Muscle of back (tissue), 11 donors: Measurements from ENCODE around the gene MAMSTR. TPM values are rescaled to one million over a fixed set of nuclear protein-coding genes. Genes with fewer than 3 reads are reported as not detected.
A peak's percentile ranks its signal among the peaks of the same experiment; 100 is the strongest.
"Not testable (repeated sequence)": the region's sequence is repeated elsewhere in the genome, so short reads cannot be mapped to it uniquely, and the experiment has no call there.

ENCODE experiments used
- DNase-seq, 3 donors: peaks; one replicate each; pipeline versions ENCODE4 v3.0.0 to v3.0.0-alpha.2; 2013
- polyA plus RNA-seq, 10 donors: library from polyadenylated mRNA; unstranded; fragments of 120-200 nt; gene quantifications; one replicate each; pipeline ENCODE4 v1.2.1, GENCODE V29; 2013; ENCODE audit not compliant: insufficient read length in 10 of 10

The MAMSTR gene
- polyA plus RNA-seq, 10 donors = 47.0 to 137 (median 107) TPM

DNA sequence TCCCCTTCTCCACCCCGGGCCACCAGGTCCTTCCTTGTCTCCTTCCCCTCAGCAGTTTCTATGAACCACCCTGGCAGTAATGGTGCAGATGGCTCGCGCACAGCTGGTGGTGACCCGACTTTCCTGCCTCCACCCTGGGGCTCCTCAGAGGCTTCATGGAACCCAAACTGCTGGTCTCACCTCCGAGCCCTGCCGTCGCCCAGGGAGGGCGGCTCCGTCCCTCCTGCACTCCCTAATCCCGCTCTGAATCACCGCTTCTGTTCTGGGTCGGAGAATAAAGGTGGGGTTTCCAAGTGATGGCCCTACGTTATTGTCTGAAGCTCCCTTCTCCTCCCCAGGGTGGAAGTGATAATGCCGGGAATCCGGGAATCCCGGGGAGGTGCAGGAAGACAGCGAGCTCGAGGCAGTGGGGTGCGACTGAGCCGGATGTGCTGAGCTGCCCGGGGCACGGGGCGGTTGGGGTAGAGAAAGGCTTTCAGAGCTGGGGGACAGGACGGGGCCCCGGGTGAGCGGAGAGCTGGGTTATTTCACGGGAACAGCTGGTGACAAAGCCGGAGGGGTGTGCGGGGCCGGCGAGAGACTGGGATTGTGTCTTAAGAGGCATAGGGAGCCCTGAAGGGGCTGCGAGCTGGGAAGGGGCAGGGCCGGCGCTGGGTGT is 23.0 kb downstream of the MAMSTR start:
- no peak for DNase-seq

DNA sequence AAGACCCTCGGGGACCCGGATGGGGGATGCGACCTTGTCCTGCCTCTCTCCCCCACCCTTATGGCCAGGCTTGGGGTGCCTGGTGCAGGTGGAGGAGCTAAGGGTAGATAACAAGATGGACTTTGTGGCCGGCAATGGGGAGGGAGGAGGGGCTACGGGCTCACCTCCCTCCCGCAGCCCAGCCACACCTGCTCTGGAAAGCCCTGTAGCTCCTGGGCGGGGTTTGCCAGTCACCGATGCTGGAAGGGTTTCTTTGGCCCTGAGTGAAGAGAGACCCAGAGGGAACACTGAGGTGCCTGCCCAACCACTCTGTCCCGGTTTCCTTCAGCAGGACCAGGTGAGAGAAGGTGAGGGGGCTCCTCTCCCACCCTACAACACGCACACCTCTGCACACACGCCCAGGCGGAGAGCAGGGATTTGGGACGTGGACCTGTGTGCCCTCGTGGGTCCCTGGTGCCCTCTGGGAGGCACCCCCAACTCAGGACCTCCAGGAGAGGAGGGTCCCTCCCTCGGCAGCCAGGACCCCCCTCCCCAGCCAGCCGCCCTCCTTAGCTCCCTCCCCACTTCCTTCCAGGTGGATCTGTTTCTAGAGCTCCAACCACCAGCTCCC is 23.7 kb downstream of the MAMSTR start, which contains the start of gene FUT2:
TSS of gene FUT2 (plus strand) at position 229 of the 610 bp plus-strand sequence. CDS start 6,986 bp downstream, outside the sequence.
- no peak for DNase-seq

DNA sequence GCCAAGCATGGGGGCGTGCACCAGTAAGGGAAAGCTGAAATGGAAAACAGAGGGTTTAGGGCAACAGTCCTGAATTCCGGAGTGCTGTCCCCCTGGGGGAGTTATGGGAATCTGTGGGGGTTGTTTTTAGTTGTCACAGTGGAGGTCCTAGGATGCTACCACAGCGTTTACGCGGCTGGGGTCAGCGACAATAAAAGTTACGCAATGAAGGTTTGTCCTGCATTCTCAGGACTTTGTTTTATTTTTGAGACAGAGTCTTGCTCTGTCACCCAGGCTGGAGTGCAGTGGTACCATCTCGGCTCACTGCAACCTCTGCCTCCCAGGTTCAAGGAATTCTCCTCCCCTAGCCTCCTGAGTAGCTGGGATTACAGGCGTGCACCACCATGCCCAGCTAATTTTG is 25.9 kb downstream of the MAMSTR start:
- not testable (repeated sequence) for DNase-seq

DNA sequence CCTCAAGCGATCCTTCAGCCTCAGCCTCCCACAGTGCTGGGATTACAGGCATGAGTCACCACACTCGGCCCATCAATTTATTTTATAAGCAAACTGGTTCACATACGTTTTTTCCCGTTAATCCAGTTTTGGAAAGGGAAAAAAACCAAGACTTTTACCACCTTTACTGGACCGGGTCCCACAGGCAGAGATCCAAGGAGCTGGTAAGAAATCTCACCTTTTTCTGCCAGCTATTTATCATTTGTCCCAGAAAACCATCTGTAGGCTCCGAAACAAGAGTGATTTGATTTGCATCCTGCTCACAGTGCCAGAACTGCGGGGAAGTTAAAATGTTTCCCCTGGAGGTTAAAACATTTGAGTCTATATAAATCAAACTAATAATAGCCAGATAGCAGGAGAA is 30.1 kb downstream of the MAMSTR start:
- no peak for DNase-seq

DNA sequence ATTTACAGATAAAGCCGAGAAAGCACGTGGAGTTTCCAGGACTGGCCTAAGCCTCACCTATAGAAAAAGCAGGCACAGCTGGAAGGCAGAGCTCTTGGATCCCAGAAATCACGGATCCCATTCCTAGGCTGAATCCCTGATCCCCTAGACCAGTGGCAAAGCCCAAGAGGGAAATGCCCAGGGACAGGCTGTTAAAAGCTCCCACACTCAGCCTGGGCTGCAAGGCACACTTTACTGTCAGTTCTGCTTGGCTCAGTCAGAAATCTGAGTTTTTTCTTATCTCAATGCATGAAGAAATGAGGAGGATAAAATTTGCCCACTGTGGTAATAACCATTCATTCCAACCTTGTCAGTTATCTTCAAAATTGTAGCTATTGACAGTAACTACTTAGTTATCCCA is 31.7 kb downstream of the MAMSTR start:
- no peak for DNase-seq

DNA sequence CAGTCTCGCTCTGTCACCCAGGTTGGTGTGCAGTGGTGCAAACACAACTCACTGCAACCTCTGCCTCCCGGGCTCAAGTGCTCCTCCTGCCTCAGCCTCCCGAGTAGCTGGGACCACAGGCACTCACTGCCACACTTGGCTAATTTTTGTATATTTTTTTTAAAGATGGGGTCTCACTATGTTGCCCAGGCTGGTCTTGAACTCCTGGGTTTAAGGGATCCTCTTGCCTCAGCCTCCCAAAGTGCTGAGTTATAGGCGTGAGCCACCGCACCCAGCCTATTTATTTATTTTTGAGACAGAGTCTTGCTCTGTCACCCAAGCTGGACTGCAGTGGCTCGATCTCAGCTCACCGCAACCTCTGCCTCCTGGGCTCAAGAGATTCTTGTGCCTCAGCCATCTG is 32.9 kb downstream of the MAMSTR start:
- DNase-seq = not testable (repeated sequence)

DNA sequence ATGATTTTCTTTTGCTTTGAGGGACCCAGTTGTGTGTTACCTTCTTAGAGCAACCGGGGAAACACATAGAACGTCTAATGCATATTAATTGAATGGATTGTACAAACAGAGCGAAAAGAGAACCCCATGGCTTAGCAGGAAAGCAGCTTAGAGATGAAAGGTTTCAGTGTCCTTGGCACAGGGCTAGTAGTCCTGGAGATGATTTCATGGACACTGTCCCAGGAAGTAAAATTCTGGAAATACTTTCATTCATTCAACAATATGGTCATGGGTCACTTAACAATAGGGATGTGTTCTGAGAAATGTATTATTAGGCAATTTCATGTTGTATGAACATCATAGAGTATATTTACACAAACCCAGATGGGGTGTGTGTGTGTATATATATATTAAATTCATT is 33.4 kb downstream of the MAMSTR start:
- DNase-seq = no peak

DNA sequence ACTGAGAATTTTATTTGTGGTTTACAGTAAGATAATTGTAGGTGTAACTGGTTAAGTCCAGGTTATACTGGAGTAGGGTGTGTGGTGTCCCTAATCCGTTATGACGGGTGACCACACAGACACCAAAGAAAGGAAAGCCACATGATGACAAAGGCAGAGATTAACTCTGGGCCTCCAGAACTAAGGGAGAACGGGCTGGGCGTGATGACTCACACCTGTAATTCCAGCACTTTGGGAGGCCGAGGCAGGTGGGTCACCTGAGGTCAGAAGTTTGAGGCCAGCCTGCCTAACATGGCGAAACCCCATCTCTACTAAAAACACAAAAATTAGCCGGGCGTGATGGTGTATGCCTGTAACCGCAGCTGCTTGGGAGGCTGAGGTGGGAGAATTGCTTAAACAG is 33.9 kb downstream of the MAMSTR start:
- no peak for DNase-seq

DNA sequence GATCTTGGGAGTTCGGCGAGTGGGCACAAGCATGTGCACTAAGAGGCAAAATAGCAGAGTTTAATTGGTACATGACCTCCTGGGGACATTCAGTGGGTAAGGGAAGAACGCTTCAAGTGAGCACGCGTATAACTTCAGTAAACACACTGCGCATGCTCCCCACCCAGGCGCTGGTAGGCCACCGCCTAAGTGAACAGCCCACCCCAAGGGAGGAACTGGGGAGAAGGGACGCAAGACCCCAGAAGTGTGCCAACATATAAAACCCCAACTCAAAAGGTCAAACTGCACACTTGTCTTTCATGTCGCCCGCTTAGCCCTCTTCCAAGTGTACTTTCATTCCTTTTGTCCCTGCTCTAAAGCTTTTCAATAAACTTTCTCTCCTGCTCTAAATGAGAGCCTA is 36.2 kb downstream of the MAMSTR start:
- peak; percentile 51 to 83 (median 81) for DNase-seq

DNA sequence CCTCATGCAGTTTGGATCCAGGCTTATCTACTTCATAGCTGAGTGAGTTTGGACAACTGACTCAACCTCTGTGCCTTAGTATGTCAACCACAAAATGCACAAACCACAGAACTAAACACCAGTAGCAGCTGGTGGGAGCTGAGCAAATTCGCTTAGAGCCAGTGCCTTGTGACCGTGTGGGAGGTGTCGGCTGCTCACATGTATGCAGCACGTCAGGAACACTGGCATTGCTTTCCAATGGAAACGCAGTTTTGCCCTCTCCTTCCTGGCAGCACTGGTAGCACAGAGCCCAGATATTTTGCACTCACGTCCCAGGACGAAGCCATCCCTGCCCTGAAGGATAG is 38.4 kb downstream of the MAMSTR start:
- DNase-seq = no peak

DNA sequence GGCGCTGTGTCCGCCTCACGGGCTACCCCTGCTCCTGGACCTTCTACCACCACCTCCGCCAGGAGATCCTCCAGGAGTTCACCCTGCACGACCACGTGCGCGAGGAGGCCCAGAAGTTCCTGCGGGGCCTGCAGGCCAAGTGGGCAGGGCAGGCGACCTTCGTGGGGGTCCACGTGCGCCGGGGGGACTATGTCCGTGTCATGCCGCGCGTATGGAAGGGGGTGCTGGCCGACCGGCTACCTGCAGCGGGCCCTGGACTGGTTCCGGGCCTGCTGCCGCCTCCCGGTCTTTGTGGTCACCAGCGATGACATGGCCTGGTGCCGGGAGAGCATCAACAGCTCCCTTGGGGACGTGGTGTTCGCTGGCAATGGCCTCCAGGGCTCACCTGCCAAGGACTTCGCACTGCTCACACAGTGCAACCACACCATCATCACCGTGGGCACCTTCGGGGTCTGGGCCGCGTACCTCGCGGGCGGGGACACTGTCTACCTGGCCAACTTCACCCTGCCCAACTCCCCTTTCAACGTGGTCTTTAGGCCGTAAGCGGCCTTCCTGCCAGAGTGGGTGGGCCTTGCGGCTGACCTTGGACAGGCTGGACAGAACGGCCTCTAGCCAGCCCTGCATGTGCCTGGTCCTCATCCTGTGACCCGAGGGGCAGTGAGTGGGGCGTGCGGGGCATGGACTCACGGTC is 38.9 kb downstream of the MAMSTR start:
- no peak for DNase-seq

DNA sequence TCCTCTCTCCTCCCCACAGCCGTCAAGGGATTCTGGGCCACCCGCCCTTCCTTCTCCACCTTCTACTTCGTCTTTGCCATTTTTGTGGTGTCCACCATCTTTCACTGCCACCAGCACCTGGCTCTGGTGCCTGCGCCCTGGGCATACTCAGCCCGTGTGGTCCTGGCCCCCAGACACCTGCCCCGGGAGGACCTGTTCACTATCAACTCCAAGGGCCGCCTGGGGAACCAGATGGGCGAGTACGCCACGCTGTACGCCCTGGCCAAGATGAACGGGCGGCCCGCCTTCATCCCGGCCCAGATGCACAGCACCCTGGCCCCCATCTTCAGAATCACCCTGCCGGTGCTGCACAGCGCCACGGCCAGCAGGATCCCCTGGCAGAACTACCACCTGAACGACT is 39.5 kb downstream of the MAMSTR start:
- not testable (repeated sequence) for DNase-seq

DNA sequence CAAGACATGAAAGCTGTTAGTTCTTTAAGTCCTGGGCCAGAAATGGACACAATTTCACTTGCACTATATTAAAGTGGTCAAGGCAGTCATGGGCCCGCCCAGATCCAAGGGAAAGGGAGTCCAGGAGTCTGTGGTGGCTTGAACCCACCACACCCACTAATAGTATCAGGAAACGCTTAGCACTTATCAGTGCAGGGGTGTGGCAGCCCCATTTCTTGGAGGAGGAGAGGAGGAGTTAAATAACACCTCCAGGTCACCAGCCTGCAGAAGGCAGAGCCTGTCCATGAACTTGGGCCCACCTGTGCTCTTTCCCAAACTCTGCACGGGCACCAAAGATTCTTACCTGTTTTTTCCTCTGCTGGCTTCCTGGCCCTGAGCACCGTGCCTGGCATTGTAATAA is 41.3 kb downstream of the MAMSTR start:
- no peak for DNase-seq

DNA sequence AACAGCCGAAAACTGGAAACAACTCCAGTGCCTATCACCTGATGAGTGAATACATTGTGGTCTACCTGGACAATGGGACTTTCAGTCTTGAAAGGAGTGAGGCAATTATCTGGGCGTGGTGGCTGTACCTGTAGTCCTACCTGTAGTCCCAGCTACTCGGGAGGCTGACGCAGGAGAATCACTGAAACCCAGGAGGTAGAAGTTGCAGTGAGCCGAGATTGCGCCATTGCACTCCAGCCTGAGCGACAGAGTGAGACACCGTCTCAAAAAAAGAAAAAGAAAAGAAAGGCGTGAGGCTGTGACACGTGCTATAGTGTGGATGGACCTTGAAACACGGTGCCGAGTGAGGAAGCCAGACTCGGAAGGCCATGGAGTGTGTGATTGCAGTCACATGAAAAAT is 42.6 kb downstream of the MAMSTR start:
- DNase-seq = no peak

DNA sequence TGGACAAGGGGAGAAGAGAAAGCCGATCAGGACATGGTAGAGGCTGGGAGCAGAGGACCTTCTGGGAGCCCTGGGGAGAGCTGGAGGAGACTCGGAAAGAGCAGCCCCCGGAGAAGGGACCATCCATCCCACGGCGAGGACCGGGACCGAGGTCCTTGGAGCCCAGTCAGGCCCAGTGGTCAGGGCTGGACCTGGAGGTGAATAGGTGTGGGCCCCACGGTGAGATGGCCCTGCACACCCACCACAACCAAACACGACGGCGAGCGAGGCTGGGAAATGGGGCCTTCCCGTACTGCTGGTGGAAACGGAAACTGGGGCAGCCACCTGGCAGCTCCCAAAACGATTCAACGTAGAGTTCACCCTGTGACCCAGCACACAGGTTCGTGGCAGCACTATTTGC is 43.0 kb downstream of the MAMSTR start:
- DNase-seq = no peak

DNA sequence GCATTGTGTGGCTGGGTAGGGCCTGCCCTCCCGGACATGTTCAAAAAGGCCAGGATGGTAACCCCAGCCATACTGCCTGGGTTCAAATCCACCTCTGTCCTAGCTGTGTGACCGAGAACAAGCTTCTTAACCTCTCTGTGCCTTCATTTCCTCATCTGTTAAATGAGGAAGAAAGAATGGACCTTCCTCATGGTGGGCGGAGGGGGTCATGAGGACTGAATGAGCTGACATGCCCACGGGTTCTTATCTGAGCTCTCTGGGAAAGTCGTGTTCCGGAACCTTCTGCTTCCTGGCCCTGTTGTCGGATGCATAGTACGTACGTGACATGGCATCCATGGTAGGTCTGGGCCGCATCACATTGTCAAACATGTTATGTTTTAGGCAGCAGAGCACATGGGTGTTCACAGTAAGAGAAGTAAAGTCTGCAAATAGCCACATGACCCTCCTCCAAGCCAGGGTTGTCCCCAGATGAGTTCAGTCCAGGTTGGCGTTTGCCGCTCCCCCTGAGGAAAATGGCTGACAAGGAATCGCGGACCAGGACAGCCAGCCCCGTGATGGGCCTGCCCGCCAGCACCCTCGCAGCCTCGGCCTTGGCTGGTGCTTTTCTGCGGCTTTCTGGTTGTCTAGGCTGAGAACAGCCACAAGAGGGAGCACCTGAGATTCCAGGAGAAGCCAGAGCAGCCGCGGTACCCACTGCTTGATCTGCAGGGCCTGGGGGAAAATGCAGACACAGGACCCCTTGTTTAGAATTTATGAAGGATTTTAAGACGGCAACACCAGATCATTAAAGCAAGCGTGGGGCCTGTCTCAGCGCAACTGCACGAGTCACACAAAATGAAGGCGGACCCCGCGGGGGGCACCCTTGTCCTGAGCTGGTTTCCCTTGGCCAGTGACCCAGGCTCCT is 44.4 kb downstream of the MAMSTR start:
- peak; percentile 81 to 90 (median 82) for DNase-seq

DNA sequence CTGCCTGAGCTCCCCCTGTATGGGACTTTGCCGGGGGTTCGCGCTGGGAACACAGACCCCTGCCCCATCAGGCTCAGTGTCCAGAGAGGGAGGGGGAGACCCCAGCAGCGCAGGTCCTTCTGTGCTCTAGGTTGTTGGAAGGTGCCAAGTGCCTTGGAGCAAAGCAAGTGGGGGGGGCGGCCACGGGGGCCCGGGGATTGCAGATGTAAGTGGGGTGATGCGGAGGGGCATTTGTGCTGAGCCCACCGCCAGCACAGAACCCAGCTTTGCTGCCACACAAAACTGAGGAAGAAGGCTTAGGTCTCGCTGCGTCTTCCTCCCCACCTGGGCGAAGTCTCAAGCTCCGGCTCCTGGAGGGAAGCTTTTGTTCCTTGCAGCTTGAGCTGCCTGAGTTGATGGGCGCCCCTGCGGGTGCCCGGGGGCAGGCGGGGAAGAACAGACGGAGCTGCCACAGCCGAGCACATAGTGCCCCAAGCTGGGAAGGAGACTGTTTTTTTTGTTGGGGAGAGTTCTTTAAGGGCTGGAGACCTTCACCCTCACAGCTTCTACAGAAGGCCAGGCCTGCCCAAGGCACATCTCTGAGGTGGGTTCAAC is 45.2 kb downstream of the MAMSTR start:
- DNase-seq = no peak

DNA sequence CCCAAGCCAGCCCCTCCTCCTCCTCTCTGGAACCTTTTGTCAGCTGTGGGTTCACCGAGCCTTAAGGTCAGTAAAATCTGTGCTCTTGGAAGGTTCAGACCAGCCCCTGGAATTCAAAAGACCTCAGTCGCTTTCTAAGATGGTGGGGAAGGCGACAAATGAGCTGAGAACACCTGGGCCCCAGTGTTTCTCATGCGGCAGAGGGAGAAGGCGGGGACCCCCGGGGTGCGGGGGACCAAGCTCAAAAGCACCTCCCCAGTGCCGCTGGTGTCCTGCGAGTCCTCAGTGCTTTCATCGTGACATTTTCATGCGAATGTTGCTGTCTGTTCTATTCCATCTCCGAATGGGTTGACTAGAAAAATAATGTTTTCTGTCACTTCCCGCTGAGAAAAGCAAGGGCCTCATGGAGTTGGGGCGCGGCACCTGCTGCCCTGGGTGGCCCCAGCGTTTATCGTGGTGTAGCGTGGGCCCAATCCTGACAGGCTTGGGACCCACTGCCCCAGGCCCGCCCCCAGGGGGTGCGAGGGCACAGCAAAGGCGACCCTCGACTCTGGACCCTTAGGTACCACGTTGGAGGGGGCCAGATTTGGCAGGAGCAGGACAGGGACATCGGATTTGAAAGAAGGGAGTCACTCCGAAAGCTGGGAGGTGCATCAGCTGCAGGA is 46.0 kb downstream of the MAMSTR start:
- DNase-seq = no peak

DNA sequence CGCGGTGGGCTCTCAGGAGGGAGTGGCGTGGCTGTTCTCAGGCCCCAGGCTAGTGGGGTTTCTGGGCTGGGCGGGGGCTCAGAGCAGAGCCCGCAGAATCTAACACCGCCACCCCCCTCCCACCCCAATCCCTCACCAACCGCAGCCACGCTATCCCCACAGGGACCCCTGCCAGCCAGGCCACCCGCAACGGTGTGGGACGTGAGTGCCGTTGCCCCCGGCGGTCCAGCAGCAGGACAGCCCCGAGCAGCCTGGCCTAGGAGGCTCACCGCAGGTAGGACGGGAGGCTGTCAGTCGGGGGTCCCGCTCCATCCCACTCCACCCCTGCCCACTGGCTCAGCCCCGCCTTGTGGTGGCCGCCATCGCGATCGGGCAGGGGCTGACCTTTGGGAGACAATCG is 46.5 kb downstream of the MAMSTR start, which contains the start of gene NTN5:
TSS of gene NTN5 (minus strand) at position 24 of the 400 bp plus-strand sequence. CDS start 2,031 bp downstream, outside the sequence.
- no peak for DNase-seq

DNA sequence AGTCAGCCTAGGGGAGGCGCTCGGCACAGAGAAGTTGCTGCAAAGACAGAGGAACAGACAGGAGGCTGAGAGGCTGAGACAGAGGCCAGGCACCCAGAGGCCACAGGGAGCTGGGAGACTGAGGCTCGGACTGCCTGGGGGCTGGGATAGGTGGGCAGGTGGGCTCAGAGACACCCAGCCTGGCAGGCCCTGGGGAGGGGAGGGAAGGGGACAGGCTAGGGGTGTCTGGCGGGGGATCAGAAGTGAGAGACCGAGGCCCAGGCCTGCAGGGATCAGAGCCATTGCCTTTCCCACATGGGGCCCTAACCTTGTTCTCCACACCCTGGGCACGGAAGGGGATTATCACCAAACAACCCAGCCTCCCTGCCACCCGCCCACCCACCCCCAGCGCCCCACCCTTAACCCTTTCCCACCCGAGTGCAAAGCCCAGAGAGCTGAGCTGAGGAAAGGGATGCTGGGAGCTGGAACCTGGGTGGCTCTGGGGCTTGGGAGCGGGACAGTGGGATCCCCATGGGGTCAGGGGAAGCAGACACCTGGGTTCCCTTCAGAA is 48.0 kb downstream of the MAMSTR start:
- no peak for DNase-seq
